Mesothelial cell of epicardium (in vitro differentiated cells): ENCODE results near the gene PIGU. TPM values are rescaled to one million over a fixed set of nuclear protein-coding genes. Genes with fewer than 3 reads are reported as not detected.
A peak's percentile ranks its signal among the peaks of the same experiment; 100 is the strongest.

ENCODE experiments used
- DNase-seq, 2 experiments: peaks; one replicate each; pipeline ENCODE4 v3.0.0; 2021; ENCODE audit warnings: low spot score in 2 of 2; ENCODE audit not compliant: unreplicated experiment in 2 of 2
- H3K27ac Mint-ChIP-seq: 2 replicates; pipeline ENCODE4 v1.8.0; 2021; ENCODE audit warnings: mixed read lengths
- H3K27me3 Mint-ChIP-seq: 2 replicates; pipeline ENCODE4 v1.8.0; 2021; ENCODE audit warnings: low read depth, mixed read lengths
- H3K36me3 Mint-ChIP-seq: 2 replicates; pipeline ENCODE4 v1.8.0; 2021; ENCODE audit warnings: mixed read lengths
- H3K4me1 Mint-ChIP-seq: 2 replicates; pipeline ENCODE4 v1.8.0; 2021; ENCODE audit warnings: mixed read lengths
- H3K4me3 Mint-ChIP-seq: 2 replicates; pipeline ENCODE4 v1.8.0; 2021; ENCODE audit warnings: mild to moderate bottlenecking, moderate library complexity, mixed read lengths
- H3K9me3 Mint-ChIP-seq: 2 replicates; pipeline ENCODE4 v1.8.0; 2021; ENCODE audit warnings: mixed read lengths
- CTCF ChIP-seq: fragments of 200-600 bp; sonication (generic); IDR thresholded peaks from one replicate; pipeline ENCODE4 v1.5.0; 2021; ENCODE audit warnings: antibody characterized with exemption; ENCODE audit not compliant: unreplicated experiment
- total RNA-seq: library from RNA; stranded (reverse); gene quantifications from 3 replicates; pipeline ENCODE4 v1.2.1, GENCODE V29; 2021

PIGU gene
- total RNA-seq, 1 donor from 2014 or later, result 32.6 TPM

DNA sequence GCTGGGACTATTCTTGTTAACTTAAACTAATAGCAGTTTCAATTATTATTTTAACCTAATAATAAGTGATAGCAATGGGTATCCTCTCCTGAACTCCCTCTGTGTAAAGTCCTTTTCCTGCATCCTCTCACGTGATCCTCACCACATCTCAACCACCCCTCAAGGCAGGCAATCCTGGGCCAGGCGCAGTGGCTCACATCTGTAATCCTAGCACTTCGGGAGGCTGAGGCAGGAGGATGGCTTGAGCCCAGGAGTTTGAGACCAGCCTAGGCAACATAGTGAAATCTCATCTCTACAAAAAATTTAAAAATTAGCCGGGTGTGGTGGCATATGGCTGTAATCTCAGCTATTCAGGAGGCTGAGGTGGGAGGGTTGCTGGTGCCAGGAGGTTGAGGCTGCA, 94.7 kb downstream of the PIGU start:
- Mint-ChIP-seq H3K27ac (peak overlapping the region; percentile 72), H3K4me3 (no peak overlapping the region), H3K9me3 (no peaks in the 10 kb centered on the region), H3K4me1 (peaks cover 28% of the 10 kb centered on the region), H3K27me3 (no peaks in the 10 kb centered on the region), H3K36me3 (no peaks in the 10 kb centered on the region)
- DNase-seq, result no peak
- TF ChIP-seq CTCF, result no peak

DNA sequence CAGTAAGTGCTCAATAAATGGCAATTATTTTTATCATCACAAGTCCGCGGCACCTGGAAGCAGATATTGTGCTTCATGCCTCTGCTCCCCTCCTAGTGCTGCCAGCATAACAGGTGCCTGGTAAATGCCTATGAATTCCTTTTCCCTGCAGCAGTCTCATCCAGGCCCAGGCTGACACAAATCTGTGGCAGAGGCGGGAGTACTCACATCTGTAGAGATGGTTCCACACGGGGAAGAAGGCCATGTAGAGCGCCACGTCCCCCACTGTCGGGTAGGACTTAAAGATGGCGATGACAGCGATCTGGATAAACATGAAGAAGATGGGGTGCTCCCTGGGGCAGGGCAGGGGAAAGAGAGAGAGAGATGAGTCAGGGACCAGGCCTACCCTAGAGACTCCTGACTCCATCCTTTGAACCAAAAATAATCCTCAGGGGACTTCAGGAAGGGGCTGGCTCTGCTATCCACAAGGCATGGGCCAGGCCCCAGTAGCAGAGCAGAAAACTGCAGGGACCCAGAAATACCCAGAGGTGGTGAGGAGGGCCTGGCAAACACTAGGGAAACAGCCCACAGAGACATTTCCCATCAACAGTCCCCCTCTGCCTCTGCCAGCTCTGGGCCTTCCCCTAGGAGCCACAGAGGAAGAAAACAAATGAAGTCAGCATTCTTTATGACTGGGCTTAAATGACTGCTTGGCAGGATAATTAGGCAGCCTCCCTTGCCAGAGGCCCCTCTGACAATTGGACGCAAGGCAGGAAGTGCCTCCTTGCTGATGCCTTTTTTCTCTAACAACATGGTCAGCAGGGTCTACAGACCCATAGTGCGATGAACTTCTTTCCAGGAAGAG, 95.3 kb downstream of the PIGU start:
- no peak for DNase-seq
- TF ChIP-seq CTCF, result no peak
- H3K4me1 Mint-ChIP-seq, result peaks cover 28% of the 10 kb centered on the region
- H3K4me3 Mint-ChIP-seq, result no peak overlapping the region
- no peaks in the 10 kb centered on the region for H3K27me3 Mint-ChIP-seq
- peak overlapping the region; percentile 72 for H3K27ac Mint-ChIP-seq
- no peaks in the 10 kb centered on the region for H3K36me3 Mint-ChIP-seq
- no peaks in the 10 kb centered on the region for H3K9me3 Mint-ChIP-seq

- no peaks in the 10 kb centered on the region for H3K27me3 Mint-ChIP-seq
- H3K4me1 Mint-ChIP-seq, result peaks cover 28% of the 10 kb centered on the region
- H3K9me3 Mint-ChIP-seq, result no peaks in the 10 kb centered on the region
- no peak for TF ChIP-seq CTCF
- DNase-seq, result no peak
- no peak overlapping the region for H3K4me3 Mint-ChIP-seq
- H3K36me3 Mint-ChIP-seq, result peaks cover 2% of the 10 kb centered on the region
- H3K27ac Mint-ChIP-seq, result peak overlapping the region; percentile 59
These were observed 96.6 kb downstream of the PIGU start for GRCh38 chr20:34579979-34580940.

- no peaks in the 10 kb centered on the region for H3K9me3 Mint-ChIP-seq
- DNase-seq, result no peak
- H3K4me1 Mint-ChIP-seq, result peaks cover 28% of the 10 kb centered on the region
- H3K4me3 Mint-ChIP-seq, result no peak overlapping the region
- no peak for TF ChIP-seq CTCF
- peaks cover 8% of the 10 kb centered on the region for H3K36me3 Mint-ChIP-seq
- H3K27me3 Mint-ChIP-seq, result no peaks in the 10 kb centered on the region
- peak overlapping the region; percentile 59 for H3K27ac Mint-ChIP-seq
These were observed 97.5 kb downstream of the PIGU start for GRCh38 chr20:34579191-34579978.

GRCh38 chr20:34578521-34578920, 98.4 kb downstream of the PIGU start:
- Mint-ChIP-seq H3K4me3 (no peak overlapping the region), H3K36me3 (peaks cover 13% of the 10 kb centered on the region), H3K9me3 (no peaks in the 10 kb centered on the region), H3K4me1 (peaks cover 28% of the 10 kb centered on the region), H3K27me3 (no peaks in the 10 kb centered on the region), H3K27ac (peak overlapping the region; percentile 43)
- no peak for DNase-seq
- TF ChIP-seq CTCF, result no peak
